Activated naive CD8-positive, alpha-beta T cell treated with anti-CD3 and anti-CD28 coated beads, Interleukin-2, amount 50 U/mL, for 16 hours (primary cell): ENCODE measurements around the gene TMEM151B.
A peak's percentile ranks its signal among the peaks of the same experiment; 100 is the strongest.

Source experiments
- DNase-seq: peaks from one replicate; pipeline ENCODE4 v3.0.0-alpha.2; 2020; ENCODE audit warnings: low read depth, low spot score

Gene TMEM151B

DNA sequence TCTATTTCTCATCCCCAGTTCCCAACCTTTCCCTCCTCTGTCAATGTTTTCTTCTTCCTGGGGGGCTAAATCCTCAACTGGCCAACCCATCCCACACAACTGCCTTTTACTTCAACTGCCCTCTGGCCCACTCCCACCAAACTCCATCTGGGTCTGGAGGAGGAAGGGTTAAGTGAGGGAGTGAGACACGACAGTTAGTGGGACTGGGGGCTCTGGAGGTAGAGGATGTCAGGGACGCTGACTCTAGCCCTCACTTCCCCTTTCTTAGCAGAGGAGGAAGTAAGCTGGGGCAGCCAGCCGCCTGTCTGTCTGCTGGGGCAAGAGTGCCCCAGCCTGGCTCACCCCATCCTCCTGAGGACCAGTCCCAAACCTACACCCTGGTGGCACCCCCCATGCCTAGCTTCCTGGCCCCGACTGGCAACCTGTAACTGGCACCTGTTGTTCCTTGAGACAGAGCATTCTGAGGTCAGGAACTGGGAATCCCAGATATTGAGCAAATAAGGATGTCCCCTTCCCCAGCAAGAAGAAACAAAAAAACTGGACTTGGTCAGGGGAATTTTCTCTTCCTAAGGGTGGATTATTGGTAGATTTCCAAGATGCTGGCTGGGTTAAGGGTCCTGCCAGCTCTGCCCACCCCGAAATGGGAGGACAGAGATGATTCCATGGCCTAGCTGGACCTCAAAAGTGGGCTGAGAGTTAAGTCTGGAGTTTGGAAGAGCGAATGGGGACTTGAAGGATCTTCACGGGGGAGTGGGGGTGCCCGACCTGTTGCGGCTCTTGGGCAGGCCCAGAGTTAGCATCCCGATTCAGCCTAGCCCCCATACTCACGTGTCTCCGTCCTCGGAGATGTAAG, 5.9 kb upstream of the TMEM151B start:
- DNase-seq = no peak

DNA sequence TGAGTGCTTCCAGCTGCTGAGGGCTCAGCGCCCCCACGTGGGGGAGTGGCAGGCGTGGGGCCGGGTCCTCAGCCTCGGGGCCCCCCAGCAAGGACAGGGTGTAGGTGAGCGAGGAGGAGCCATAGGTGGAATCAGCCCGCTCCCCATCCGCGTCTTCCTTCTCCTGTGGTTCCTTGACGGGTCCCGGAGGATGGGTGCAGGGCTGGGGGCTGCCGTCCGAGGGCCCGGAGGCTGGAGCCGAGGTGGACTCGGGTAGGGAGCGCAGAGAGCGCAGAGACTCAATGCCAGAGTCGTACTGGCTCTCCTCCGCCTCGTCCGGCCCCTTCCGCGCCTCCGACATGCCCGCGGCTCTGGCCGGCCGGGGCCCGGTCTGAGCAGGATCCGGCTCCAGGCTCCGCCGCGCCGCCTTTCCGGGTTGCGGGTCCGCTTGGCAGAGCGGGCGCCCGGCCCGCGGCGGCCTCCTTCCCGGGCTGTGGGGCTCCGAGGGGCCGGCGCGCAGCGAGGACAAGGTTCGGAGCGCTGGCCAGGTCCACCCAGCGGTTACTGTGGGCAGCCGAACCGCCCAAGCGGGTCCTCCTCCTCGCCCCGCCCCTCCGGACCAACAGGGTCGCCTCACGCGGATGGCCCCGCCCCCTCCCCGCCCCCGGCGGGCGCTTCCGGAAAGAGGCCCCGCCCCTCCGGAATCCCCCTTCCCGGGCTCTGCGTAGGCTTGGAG, 5.1 kb upstream of the TMEM151B start, which contains the start of gene NFKBIE:
Gene NFKBIE (minus strand): TSS at position 545 of the 715 bp plus-strand sequence. CDS start 205 bp downstream, at position 340.
- peak; percentile 90 for DNase-seq

GRCh38 chr6:44265722-44266233, 4.5 kb upstream of the TMEM151B start:
- DNase-seq = no peak

- no peak for DNase-seq
These were observed 3.9 kb upstream of the TMEM151B start for GRCh38 chr6:44266347-44266746.

GRCh38 chr6:44267252-44267651, 3.0 kb upstream of the TMEM151B start:
- no peak for DNase-seq

GRCh38 chr6:44268095-44268628, 2.1 kb upstream of the TMEM151B start:
- peak; percentile 32 for DNase-seq

GRCh38 chr6:44269178-44269920, 901 bp upstream of the TMEM151B start:
- no peak for DNase-seq

GRCh38 chr6:44270526-44271405, 516 bp downstream of the TMEM151B start:
- DNase-seq = no peak

- no peak for DNase-seq
These were observed 1.1 kb downstream of the TMEM151B start for GRCh38 chr6:44271406-44271723.

DNA sequence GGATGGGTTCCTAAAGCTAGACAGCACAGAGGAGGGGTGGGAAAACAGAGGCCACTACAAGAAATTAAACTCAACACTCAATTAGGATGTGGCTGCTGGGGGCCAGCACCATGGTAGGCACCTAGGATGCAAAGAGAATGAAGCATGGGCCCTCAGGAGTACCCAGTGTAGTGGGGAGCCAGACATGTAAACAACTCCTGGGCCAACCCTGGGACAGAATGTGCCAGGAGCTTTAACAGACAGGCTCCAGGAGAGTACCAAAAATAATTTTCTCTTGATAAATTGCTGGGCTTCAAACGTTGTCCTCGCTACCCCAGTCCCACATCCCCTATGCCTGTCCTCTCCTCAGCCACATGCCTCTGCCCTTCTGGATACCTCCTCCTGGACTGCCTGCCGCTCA, 1.7 kb downstream of the TMEM151B start:
- no peak for DNase-seq

GRCh38 chr6:44272529-44272928, 2.3 kb downstream of the TMEM151B start:
- DNase-seq = no peak

GRCh38 chr6:44272999-44273566, 2.8 kb downstream of the TMEM151B start:
- DNase-seq = no peak

DNA sequence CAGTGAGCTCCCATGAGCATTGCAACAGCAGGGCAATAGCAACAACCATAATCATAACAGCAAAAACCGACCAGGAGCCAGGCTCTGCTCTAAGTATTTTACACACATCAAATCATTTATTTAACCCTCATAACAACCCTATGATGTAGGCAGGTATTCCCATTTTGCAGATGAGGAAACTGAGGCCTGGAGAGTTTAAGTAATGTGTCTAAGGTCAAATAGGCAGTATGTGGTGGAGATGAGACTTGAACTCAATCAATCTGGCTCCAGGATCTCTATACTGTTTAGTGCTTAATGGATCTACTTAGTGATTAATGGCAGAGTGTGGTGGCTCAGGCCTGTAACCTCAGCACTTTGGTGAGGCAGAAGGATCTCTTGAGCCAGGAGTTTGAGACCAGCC, 3.4 kb downstream of the TMEM151B start:
- DNase-seq = no peak

DNA sequence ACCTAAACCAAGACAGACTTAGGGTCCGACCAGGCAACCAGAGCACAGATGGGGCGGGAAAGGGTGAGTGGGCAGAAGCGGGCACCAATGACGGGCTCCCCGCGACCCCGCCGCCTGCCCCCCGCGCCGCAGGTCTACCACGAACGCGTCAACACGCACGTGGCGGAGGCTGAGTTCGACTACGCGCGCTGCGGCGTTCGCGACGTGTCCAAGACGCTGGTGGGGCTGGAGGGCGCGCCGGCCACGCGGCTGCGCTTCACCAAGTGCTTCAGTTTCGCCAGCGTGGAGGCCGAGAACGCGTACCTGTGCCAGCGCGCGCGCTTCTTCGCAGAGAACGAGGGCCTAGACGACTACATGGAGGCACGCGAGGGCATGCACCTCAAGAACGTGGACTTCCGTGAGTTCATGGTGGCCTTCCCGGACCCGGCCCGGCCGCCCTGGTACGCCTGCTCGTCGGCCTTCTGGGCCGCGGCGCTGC, 5.1 kb downstream of the TMEM151B start:
- no peak for DNase-seq

DNA sequence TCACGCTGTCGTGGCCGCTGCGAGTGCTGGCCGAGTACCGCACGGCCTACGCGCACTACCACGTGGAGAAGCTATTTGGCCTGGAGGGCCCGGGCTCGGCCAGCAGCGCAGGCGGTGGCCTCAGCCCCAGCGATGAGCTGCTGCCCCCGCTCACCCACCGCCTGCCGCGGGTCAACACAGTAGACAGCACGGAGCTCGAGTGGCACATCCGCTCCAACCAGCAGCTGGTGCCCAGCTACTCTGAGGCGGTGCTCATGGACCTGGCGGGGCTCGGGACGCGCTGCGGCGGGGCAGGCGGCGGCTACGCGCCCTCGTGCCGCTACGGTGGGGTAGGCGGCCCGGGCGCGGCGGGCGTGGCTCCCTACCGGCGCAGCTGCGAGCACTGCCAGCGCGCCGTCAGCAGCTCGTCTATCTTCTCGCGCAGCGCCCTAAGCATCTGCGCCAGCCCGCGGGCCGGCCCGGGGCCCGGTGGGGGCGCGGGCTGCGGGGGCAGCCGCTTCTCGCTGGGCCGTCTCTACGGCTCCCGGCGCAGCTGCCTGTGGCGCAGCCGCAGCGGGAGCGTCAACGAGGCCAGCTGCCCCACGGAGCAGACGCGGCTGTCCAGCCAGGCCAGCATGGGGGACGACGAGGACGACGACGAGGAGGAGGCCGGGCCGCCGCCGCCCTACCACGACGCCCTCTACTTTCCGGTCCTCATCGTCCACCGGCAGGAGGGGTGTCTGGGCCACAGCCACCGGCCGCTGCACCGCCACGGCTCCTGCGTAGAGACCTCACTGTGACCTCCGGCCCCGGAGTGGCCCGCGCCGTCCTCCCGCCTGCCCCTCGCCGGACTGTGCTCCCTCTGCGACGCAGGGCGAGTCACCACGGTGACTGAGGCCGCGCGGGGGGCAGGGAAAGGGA, 5.7 kb downstream of the TMEM151B start:
- DNase-seq = no peak

- DNase-seq = no peak
These were observed 6.7 kb downstream of the TMEM151B start for GRCh38 chr6:44276667-44277640.

GRCh38 chr6:44277763-44278162, 7.5 kb downstream of the TMEM151B start:
- DNase-seq = no peak

DNA sequence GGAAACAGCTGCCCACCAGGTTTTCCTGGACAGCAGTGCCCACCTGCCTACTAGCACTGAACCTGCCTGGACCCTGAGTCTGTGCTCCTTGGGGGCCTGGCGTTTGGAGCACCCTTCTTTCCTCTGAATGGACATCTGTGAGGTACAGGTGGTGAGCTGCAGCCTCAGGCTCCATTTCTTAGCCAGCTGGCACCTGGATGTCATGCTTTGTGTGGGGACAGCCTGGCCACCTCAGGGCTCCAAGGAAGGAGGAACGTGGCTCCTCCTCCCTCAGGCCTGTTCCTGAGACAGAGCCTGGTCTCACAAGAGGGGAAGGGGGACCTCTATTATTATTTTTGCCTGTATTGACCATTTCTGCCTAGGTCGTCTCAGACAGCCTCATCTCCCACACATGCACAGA, 8.1 kb downstream of the TMEM151B start:
- no peak for DNase-seq
